Gastroesophageal sphincter (tissue), 3 donors: ENCODE results near the gene PAPOLB.

Source experiments
- CTCF ChIP-seq, 4 experiments: fragments of 200-600 bp in 2 of 4; fragments of 450-650 bp in 2 of 4; sonication (generic) in 1 of 4; IDR thresholded peaks; one replicate each; pipeline ENCODE4 v1.5.1; 2017 to 2019; ENCODE audit warnings: antibody characterized with exemption in 4 of 4, mild to moderate bottlenecking in 2 of 4, moderate library complexity in 2 of 4
- EP300 ChIP-seq: sonication (generic); formaldehyde crosslinking; IDR thresholded peaks from one replicate; pipeline ENCODE4 v1.6.1; 2017; ENCODE audit warnings: antibody characterized with exemption, mild to moderate bottlenecking
- POLR2A ChIP-seq, 2 donors: fragments of 450-650 bp; IDR thresholded peaks; one replicate each; pipeline ENCODE4 v1.6.1; 2017; ENCODE audit warnings: antibody characterized with exemption in 2 of 2, mild to moderate bottlenecking in 2 of 2, moderate library complexity in 1 of 2
- POLR2AphosphoS5 ChIP-seq: sonication (generic); formaldehyde crosslinking; IDR thresholded peaks from one replicate; pipeline ENCODE4 v1.6.1; 2017; ENCODE audit warnings: antibody characterized with exemption

GRCh38 chr7:4873071-4873944 is 11.5 kb upstream of the PAPOLB start:
- no peak for TF ChIP-seq EP300
- no peak for TF ChIP-seq CTCF (IDR thresholded peaks at IDR 0.05)
- TF ChIP-seq POLR2A (IDR thresholded peaks at IDR 0.05) = no peak
- no peak for TF ChIP-seq POLR2AphosphoS5
